Keratinocyte (primary cell): ENCODE data around the gene LACC1. TPM values are rescaled to one million over a fixed set of nuclear protein-coding genes. Genes with fewer than 3 reads are reported as not detected.
A peak's percentile ranks its signal among the peaks of the same experiment; 100 is the strongest.

Experiments
- DNase-seq: peaks from one replicate; pipeline ENCODE4 v3.0.0-alpha.2; 2011; ENCODE audit warnings: low read depth, missing footprints, low spot score
- FAIRE-seq: peaks from 2 replicates; lab custom pipeline; 2011; peaks lifted over from hg19 to GRCh38; lab: Jason Lieb, UNC
- H2AFZ ChIP-seq: 2 replicates; pipeline ENCODE4 v1.6.0; 2012; ENCODE audit warnings: low read length, control low read depth, inconsistent platforms; ENCODE audit not compliant: control insufficient read depth
- H3K27ac ChIP-seq: 2 replicates; pipeline ENCODE4 v1.5.1; 2011; ENCODE audit warnings: low read length; ENCODE audit not compliant: control insufficient read depth, insufficient read depth
- H3K27me3 ChIP-seq: 3 replicates; pipeline ENCODE4 v1.6.0; 2011; ENCODE audit warnings: low read length; ENCODE audit not compliant: control insufficient read depth, insufficient read depth; ENCODE audit errors: extremely low read depth
- H3K36me3 ChIP-seq, 2 experiments: 2 replicates in 1 of 2; 3 replicates in 1 of 2; pipeline ENCODE4 v1.5.1; 2011; ENCODE audit warnings: low read length in 2 of 2, mild to moderate bottlenecking in 1 of 2; ENCODE audit not compliant: control insufficient read depth in 2 of 2, insufficient read depth in 2 of 2; ENCODE audit errors: extremely low read depth in 1 of 2
- H3K4me1 ChIP-seq: 3 replicates; pipeline ENCODE4 v1.5.1; 2011; ENCODE audit warnings: low read length; ENCODE audit not compliant: control insufficient read depth, insufficient read depth; ENCODE audit errors: extremely low read depth
- H3K4me2 ChIP-seq: 3 replicates; pipeline ENCODE4 v1.6.0; 2011; ENCODE audit warnings: low read depth, low read length; ENCODE audit not compliant: control insufficient read depth, insufficient read depth; ENCODE audit errors: extremely low read depth
- H3K4me3 ChIP-seq, 3 experiments: fragments of 200-600 bp in 1 of 3; sonication (generic) in 1 of 3; 2 replicates in 2 of 3; 3 replicates in 1 of 3; pipeline ENCODE4 v1.5.1; 2011 to 2016; ENCODE audit warnings: low read length in 3 of 3, mild to moderate bottlenecking in 3 of 3, control low read depth in 2 of 3, inconsistent platforms in 1 of 3, low read depth in 1 of 3, mixed read lengths in 1 of 3, mixed run types in 1 of 3, moderate library complexity in 1 of 3; ENCODE audit not compliant: control insufficient read depth in 2 of 3, insufficient read depth in 2 of 3; ENCODE audit errors: extremely low read depth in 1 of 3
- H3K79me2 ChIP-seq: 2 replicates; pipeline ENCODE4 v1.6.0; 2012; ENCODE audit warnings: low read length; ENCODE audit not compliant: control insufficient read depth, insufficient read depth
- H3K9ac ChIP-seq: 3 replicates; pipeline ENCODE4 v1.6.0; 2011; ENCODE audit warnings: low read length; ENCODE audit not compliant: control insufficient read depth, insufficient read depth; ENCODE audit errors: extremely low read depth
- H3K9me1 ChIP-seq: 3 replicates; pipeline ENCODE4 v1.6.0; 2011; ENCODE audit warnings: low read length; ENCODE audit not compliant: control insufficient read depth, insufficient read depth; ENCODE audit errors: extremely low read depth
- H3K9me3 ChIP-seq: 2 replicates; pipeline ENCODE4 v1.5.1; 2012; ENCODE audit warnings: low read depth, low read length; ENCODE audit not compliant: control insufficient read depth
- H4K20me1 ChIP-seq: 3 replicates; pipeline ENCODE4 v1.6.0; 2011; ENCODE audit warnings: low read length; ENCODE audit not compliant: control insufficient read depth, insufficient read depth; ENCODE audit errors: extremely low read depth
- CTCF ChIP-seq, 3 experiments: IDR thresholded peaks in 1 of 3; conservative IDR thresholded peaks in 1 of 3; optimal IDR thresholded peaks in 1 of 3; 2 replicates in 2 of 3; 3 replicates in 1 of 3; pipeline versions ENCODE3 to v1.5.1; 2011; ENCODE audit warnings: low read length in 3 of 3, mild to moderate bottlenecking in 3 of 3, moderate library complexity in 2 of 3, control low read depth in 1 of 3, inconsistent platforms in 1 of 3; ENCODE audit not compliant: insufficient read depth in 2 of 3; ENCODE audit errors: extremely low read depth in 1 of 3
- EZH2 ChIP-seq: IDR thresholded peaks from one replicate; pipeline ENCODE4 v1.6.1; 2012; ENCODE audit warnings: inconsistent platforms, mild to moderate bottlenecking, low read length, moderate library complexity
- dilution Hi-C: fragments of 300-500 bp; cut with MboI; formaldehyde crosslinking; loops from one replicate; pipeline ENCODE4 v1.7.0; 2020; ENCODE audit warnings: low sequenced_read_pairs; ENCODE audit not compliant: extremely low pct_ligation_motif_present
- polyA plus RNA-seq, 5 experiments: library from polyadenylated mRNA; depleted of rRNA in 3 of 5; stranded (reverse) in 3 of 5; stranded (forward) in 1 of 5; unstranded in 1 of 5; fragments of >200 nt; gene quantifications; 1 replicate in 1 of 5; 2 replicates in 3 of 5; 3 replicates in 1 of 5; pipeline versions ENCODE4 v1.2.1 to v1.2.3, GENCODE V29; 2011 to 2012; ENCODE audit warnings: missing spikeins in 2 of 5, low read depth in 1 of 5, low replicate concordance in 1 of 5

The LACC1 gene
- polyA plus RNA-seq, 1 donor (not counting 4 experiments of a cell fraction or from before 2014, with no cell fraction given): 6.5 TPM

- Histone ChIP-seq H3K9me1 (no peaks in the 10 kb centered on the region), H3K9ac (no peak overlapping the region), H3K36me3 (no peaks in the 10 kb centered on the region), H3K27me3 (no peaks in the 10 kb centered on the region), H3K4me3 (no peak overlapping the region), H4K20me1 (no peaks in the 10 kb centered on the region), H3K4me2 (no peak overlapping the region), H3K4me1 (peaks cover 4% of the 10 kb centered on the region), H2AFZ (no peak overlapping the region), H3K79me2 (no peaks in the 10 kb centered on the region), H3K27ac (no peak overlapping the region), H3K9me3 (no peaks in the 10 kb centered on the region)
- DNase-seq: no peak
- no peak for TF ChIP-seq EZH2
- TF ChIP-seq CTCF (optimal IDR thresholded peaks at IDR 0.05 in 1 of 3, IDR thresholded peaks at IDR 0.05 in 1 of 3, conservative IDR thresholded peaks at IDR 0.05 in 1 of 3; ENCODE audit: extremely low read depth in 1 of 3, insufficient read depth in 2 of 3, low read length in 3 of 3): peak in 2 of 3 experiments; percentile 45 to 70
- FAIRE-seq: peak; percentile 76
- dilution Hi-C loops: loop anchor here (10.0 kb wide), 1 partner anchor 549 kb away; no protein-coding TSS in a partner anchor
Measured at GRCh38 chr13:43905435-43906031, 25.8 kb downstream of the LACC1 start.

- H3K4me3 ChIP-seq: no peak overlapping the region
- TF ChIP-seq CTCF (optimal IDR thresholded peaks at IDR 0.05 in 1 of 3, IDR thresholded peaks at IDR 0.05 in 1 of 3, conservative IDR thresholded peaks at IDR 0.05 in 1 of 3; ENCODE audit: extremely low read depth in 1 of 3, insufficient read depth in 2 of 3, low read length in 3 of 3): peak in 2 of 3 experiments; percentile 19 to 27
- TF ChIP-seq EZH2: no peak
- no peak overlapping the region for H3K27ac ChIP-seq
- FAIRE-seq: peak; percentile 60
- peak overlapping the region; percentile 22 for H3K4me2 ChIP-seq
- no peaks in the 10 kb centered on the region for H3K9me3 ChIP-seq
- DNase-seq: no peak
- no peaks in the 10 kb centered on the region for H4K20me1 ChIP-seq
- H3K9me1 ChIP-seq: no peaks in the 10 kb centered on the region
- H3K27me3 ChIP-seq: no peaks in the 10 kb centered on the region
- dilution Hi-C loops: loop anchor here (10.0 kb wide), 1 partner anchor 546 kb away; no protein-coding TSS in a partner anchor
- H2AFZ ChIP-seq: no peak overlapping the region
- peaks cover 4% of the 10 kb centered on the region for H3K4me1 ChIP-seq
- peak overlapping the region; percentile 10 for H3K9ac ChIP-seq
- H3K79me2 ChIP-seq: no peaks in the 10 kb centered on the region
- no peaks in the 10 kb centered on the region for H3K36me3 ChIP-seq
Measured at GRCh38 chr13:43908156-43909126, 28.7 kb downstream of the LACC1 start.
